DMS153 (cell line): Measurements from ENCODE around the gene LHX5.

Experiments
- DNase-seq: peaks from one replicate; lab custom pipeline; 2025; lab: John Stamatoyannopoulos, UW

LHX5 gene

GRCh38 chr12:113464852-113465719 lies 6.6 kb downstream of the LHX5 start:
- DNase-seq: no peak

- no peak for DNase-seq
These were observed 7.3 kb downstream of the LHX5 start for GRCh38 chr12:113464452-113464775.

GRCh38 chr12:113463746-113464451 lies 7.8 kb downstream of the LHX5 start:
- no peak for DNase-seq

- DNase-seq: no peak
These were observed 8.5 kb downstream of the LHX5 start for GRCh38 chr12:113462998-113463745.

GRCh38 chr12:113462117-113462774 lies 9.4 kb downstream of the LHX5 start:
- peak; percentile 19 for DNase-seq

GRCh38 chr12:113461666-113462065 lies 10.0 kb downstream of the LHX5 start:
- DNase-seq: no peak

GRCh38 chr12:113459981-113460380 lies 11.7 kb downstream of the LHX5 start:
- no peak for DNase-seq

- no peak for DNase-seq
These were observed 14.0 kb downstream of the LHX5 start for GRCh38 chr12:113457710-113458109.

GRCh38 chr12:113457185-113457584 lies 14.5 kb downstream of the LHX5 start:
- no peak for DNase-seq

GRCh38 chr12:113456761-113457160 lies 14.9 kb downstream of the LHX5 start:
- DNase-seq: peak; percentile 22

- no peak for DNase-seq
These were observed 15.5 kb downstream of the LHX5 start for GRCh38 chr12:113456199-113456598.

- no peak for DNase-seq
These were observed 18.3 kb downstream of the LHX5 start for GRCh38 chr12:113453330-113453729.

GRCh38 chr12:113452458-113452857 lies 19.2 kb downstream of the LHX5 start:
- DNase-seq: no peak

- DNase-seq: no peak
These were observed 21.8 kb downstream of the LHX5 start for GRCh38 chr12:113449839-113450238.

- no peak for DNase-seq
These were observed 22.4 kb downstream of the LHX5 start for GRCh38 chr12:113449299-113449698.

GRCh38 chr12:113448873-113449272 lies 22.8 kb downstream of the LHX5 start:
- no peak for DNase-seq

- no peak for DNase-seq
These were observed 26.0 kb downstream of the LHX5 start for GRCh38 chr12:113445544-113446171.

GRCh38 chr12:113443030-113443539 lies 28.6 kb downstream of the LHX5 start:
- no peak for DNase-seq

GRCh38 chr12:113440947-113441782 lies 30.5 kb downstream of the LHX5 start:
- DNase-seq: no peak

GRCh38 chr12:113440336-113440735 lies 31.3 kb downstream of the LHX5 start:
- no peak for DNase-seq

- peak; percentile 14 for DNase-seq
These were observed 32.1 kb downstream of the LHX5 start for GRCh38 chr12:113439606-113440030.
